HepG2 (cell line): Measurements from ENCODE around the gene NUDT16. TPM values are rescaled to one million over a fixed set of nuclear protein-coding genes. Genes with fewer than 3 reads are reported as not detected.

ENCODE experiments used
- ATAC-seq: fragments of 200-7000 bp; cut with Tn5 transposase; 3 replicates; pipeline ENCODE4 v1.9.1; 2020; ENCODE audit warnings: mild to moderate bottlenecking, moderate library complexity
- BruUV-seq: library from RNA; stranded (reverse); fragments of 400-500 nt; replicated peaks from 2 replicates; lab custom pipeline; 2021; lab: Mats Ljungman, UMichigan
- CTCF ChIA-PET: fragments of 300-600 bp; formaldehyde crosslinking; extraction: SDS; loops from one replicate; lab custom pipeline; 2021; ENCODE audit warnings: low total read pairs, inconsistent platforms, low intra/inter-chr PET ratio; lab: Yijun Ruan, JAX
- POLR2A ChIA-PET: fragments of 350-600 bp; sonication (Branson Sonifier 250); formaldehyde crosslinking; loops from one replicate; lab custom pipeline; 2020; ENCODE audit warnings: antibody characterized with exemption, inconsistent platforms; lab: Yijun Ruan, JAX
- DNase-seq: peaks from one replicate; pipeline ENCODE4 v3.0.0-alpha.2; 2015; ENCODE audit warnings: low spot score
- FAIRE-seq: peaks from 3 replicates; lab custom pipeline; 2011; peaks lifted over from hg19 to GRCh38; lab: Jason Lieb, UNC
- H2AFZ ChIP-seq: one replicate; pipeline ENCODE4 v1.6.1; 2011; ENCODE audit warnings: low read length, inconsistent platforms
- H3K27ac ChIP-seq: fragments of 300-600 bp; 3 replicates; pipeline ENCODE4 v1.8.0; 2011; ENCODE audit warnings: mixed run types, mild to moderate bottlenecking, mixed read lengths, low read length, inconsistent platforms; ENCODE audit not compliant: insufficient read depth; ENCODE audit errors: extremely low read length
- H3K27me3 ChIP-seq, 2 experiments: fragments of 200-600 bp in 1 of 2; 2 replicates in 1 of 2; 3 replicates in 1 of 2; pipeline versions ENCODE4 v1.6.0 to v1.8.0; 2011; ENCODE audit warnings: low read length in 2 of 2, mild to moderate bottlenecking in 2 of 2, moderate library complexity in 2 of 2, inconsistent platforms in 1 of 2; ENCODE audit not compliant: insufficient read depth in 2 of 2, control insufficient read depth in 1 of 2
- H3K36me3 ChIP-seq, 2 experiments: fragments of 200-600 bp in 1 of 2; replicated peaks in 1 of 2; 2 replicates in 1 of 2; 3 replicates in 1 of 2; pipeline versions ENCODE4 v1.5.1 to v1.8.0; 2011; ENCODE audit warnings: low read length in 2 of 2, inconsistent platforms in 1 of 2; ENCODE audit not compliant: insufficient read depth in 2 of 2, control insufficient read depth in 1 of 2
- H3K4me1 ChIP-seq: 2 replicates; pipeline ENCODE4 v1.5.1; 2012; ENCODE audit warnings: low read length, inconsistent platforms; ENCODE audit not compliant: insufficient read depth
- H3K4me2 ChIP-seq: 2 replicates; pipeline ENCODE4 v1.6.0; 2011; ENCODE audit warnings: low read depth, low read length, inconsistent platforms
- H3K4me3 ChIP-seq, 3 experiments: fragments of 200-600 bp in 1 of 3; sonication (generic), shearing (Covaris generic) in 1 of 3; replicated peaks in 1 of 3; 2 replicates each; pipeline ENCODE4 v1.5.1; 2011 to 2016; ENCODE audit warnings: low read length in 3 of 3, inconsistent platforms in 2 of 3, low read depth in 2 of 3, mild to moderate bottlenecking in 2 of 3, control low read depth in 1 of 3, mixed read lengths in 1 of 3; ENCODE audit not compliant: insufficient read depth in 1 of 3
- H3K79me2 ChIP-seq: one replicate; pipeline ENCODE4 v1.6.1; 2011; ENCODE audit warnings: low read length, inconsistent platforms; ENCODE audit not compliant: insufficient read depth
- H3K9ac ChIP-seq: 2 replicates; pipeline ENCODE4 v1.6.0; 2011; ENCODE audit warnings: mild to moderate bottlenecking, low read depth, low read length, inconsistent platforms; ENCODE audit not compliant: insufficient read depth
- H3K9me3 ChIP-seq: 2 replicates; pipeline ENCODE4 v1.5.1; 2012; ENCODE audit warnings: mild to moderate bottlenecking, low read length
- H4K20me1 ChIP-seq: 2 replicates; pipeline ENCODE4 v1.6.0; 2011; ENCODE audit warnings: inconsistent platforms, mild to moderate bottlenecking, low read length, moderate library complexity; ENCODE audit not compliant: insufficient read depth
- BCLAF1 ChIP-seq: fragments of 450-650 bp; IDR thresholded peaks from 2 replicates; pipeline ENCODE4 v1.6.1; 2017; ENCODE audit warnings: mild to moderate bottlenecking
- CEBPB ChIP-seq: IDR thresholded peaks from 2 replicates; pipeline ENCODE4 v1.6.1; 2011; ENCODE audit warnings: low read depth, low read length, improper control_type of control experiment, borderline replicate concordance
- CSRNP1 ChIP-seq: sonication (generic); formaldehyde crosslinking; IDR thresholded peaks from 2 replicates; pipeline ENCODE4 v1.8.1; 2023; ENCODE audit warnings: mild to moderate bottlenecking, missing genetic modification reagents
- KLF12 ChIP-seq: sonication (generic); formaldehyde crosslinking; IDR thresholded peaks from 2 replicates; pipeline ENCODE4 v1.4.0; 2020; ENCODE audit warnings: missing genetic modification reagents, borderline replicate concordance
- KLF9 ChIP-seq: IDR thresholded peaks from 2 replicates; pipeline ENCODE4 v1.6.1; 2016; ENCODE audit warnings: low read depth
- NR2F6 ChIP-seq, 2 experiments: IDR thresholded peaks; 2 replicates each; pipeline ENCODE4 v1.6.1; 2016; ENCODE audit warnings: antibody characterized with exemption in 1 of 2, mild to moderate bottlenecking in 1 of 2
- RORA ChIP-seq: sonication (generic); formaldehyde crosslinking; IDR thresholded peaks from 2 replicates; pipeline ENCODE4 v1.5.0; 2020; ENCODE audit warnings: mild to moderate bottlenecking, missing genetic modification reagents, moderate library complexity
- ZBTB44 ChIP-seq: sonication (generic); formaldehyde crosslinking; IDR thresholded peaks from 2 replicates; pipeline ENCODE4 v1.4.0; 2020; ENCODE audit warnings: missing genetic modification reagents
- ZNF33A ChIP-seq: sonication (generic); formaldehyde crosslinking; IDR thresholded peaks from 2 replicates; pipeline ENCODE4 v1.5.1; 2020; ENCODE audit warnings: missing genetic modification reagents, mild to moderate bottlenecking, moderate library complexity, borderline replicate concordance
- whole genome bisulfite sequencing: methylation state at CpG from one replicate; pipeline ENCODE4 v1.1.6; 2017; ENCODE audit warnings: low lambda C conversion rate; 5-methylcytosine and 5-hydroxymethylcytosine counted together
- in situ Hi-C: cut with HindIII; loops from 2 replicates; pipeline ENCODE4 v1.10.0; 2017; ENCODE audit warnings: low pct_unique_long_range_greater_than_20kb; ENCODE audit not compliant: extremely low pct_ligation_motif_present
- intact Hi-C: fragments of 100-400 bp; cut with micrococcal nuclease; formaldehyde crosslinking; loops from one replicate; pipeline ENCODE4 v1.10.0; 2022; ENCODE audit not compliant: unreplicated experiment
- polyA plus RNA-seq, 8 experiments: library from polyadenylated mRNA; depleted of rRNA in 3 of 8; stranded (reverse) in 7 of 8; unstranded in 1 of 8; fragments of >200 nt; fragmentation: Illumina TruSeq in 4 of 8; extraction: Trizol in 4 of 8; gene quantifications; 2 replicates each; pipeline versions ENCODE4 v1.2.1 to v1.2.3, GENCODE V29; 2011 to 2016; ENCODE audit warnings: low read depth in 4 of 8, missing spikeins in 1 of 8, mixed read lengths in 1 of 8; ENCODE audit not compliant: insufficient read depth in 1 of 8
- total RNA-seq, 5 experiments: library from RNA; depleted of rRNA; stranded (reverse); fragments of >200 nt; fragmentation: Illumina TruSeq; extraction: Trizol; gene quantifications; 2 replicates each; pipeline ENCODE4 v1.2.3, GENCODE V29; 2016; ENCODE audit warnings: low read depth in 1 of 5

The NUDT16 gene
- total and polyA plus RNA-seq, 2 of the 13 experiments (the other 11 are each of a cell fraction or from before 2014, with no cell fraction given): 5.4 to 14.8 TPM

- no TSS peak for BruUV-seq
- ChIA-PET CTCF (no interaction called here), POLR2A (no interaction called here)
- FAIRE-seq (no peak), DNase-seq (no peak), ATAC-seq (no peak)
- Histone ChIP-seq H3K36me3 (peaks cover 0 to 3% of the 10 kb centered on the region in 2 experiments; a peak in 3 of 5 replicates), H3K4me3 (no peak overlapping the region), H3K79me2 (peaks cover 8% of the 10 kb centered on the region), H2AFZ (no peak overlapping the region), H3K9ac (no peak overlapping the region), H4K20me1 (no peaks in the 10 kb centered on the region), H3K4me1 (peaks cover 28% of the 10 kb centered on the region), H3K27ac (no peak overlapping the region), H3K27me3 (no peaks in the 10 kb centered on the region)
- intact Hi-C loops (loop anchor here (10.0 kb wide), 1 partner anchor 352 kb away; no protein-coding TSS in a partner anchor), in situ Hi-C loops (no loop called here)
- WGBS: 90% methylated on average over 6 of the region's 6 CpGs
- TF ChIP-seq ZBTB44 (no peak), NR2F6 (IDR thresholded peaks at IDR 0.05) (0 out of 2 replicates have a peak, but pooled peaks have one; percentile 9), NR2F6 (CRISPR knock-in tag; IDR thresholded peaks at IDR 0.05) (no peak)
- TF ChIP-seq, all 625 proteins: peak for 1
- H3K4me2 ChIP-seq: no peak overlapping the region
- H3K9me3 ChIP-seq: no peaks in the 10 kb centered on the region
Measured at GRCh38 chr3:131386429-131387165, 5.0 kb downstream of the NUDT16 start.

- ChIA-PET CTCF (no interaction called here), POLR2A (no interaction called here)
- in situ Hi-C loops: no loop called here
- no peak for FAIRE-seq
- Histone ChIP-seq H3K4me2 (no peak overlapping the region), H3K4me3 (no peak overlapping the region), H3K27me3 (no peaks in the 10 kb centered on the region; a peak in 1 of 5 replicates), H4K20me1 (no peaks in the 10 kb centered on the region), H2AFZ (no peak overlapping the region), H3K27ac (no peak overlapping the region), H3K9me3 (no peaks in the 10 kb centered on the region), H3K36me3 (peaks cover 0 to 3% of the 10 kb centered on the region in 2 experiments; a peak in 3 of 5 replicates), H3K4me1 (peaks cover 19% of the 10 kb centered on the region), H3K79me2 (peaks cover under 1% of the 10 kb centered on the region), H3K9ac (no peak overlapping the region)
- WGBS: 80% methylated on average over 1 of the region's 1 CpG
- BruUV-seq: no TSS peak
- no peak for DNase-seq
- ATAC-seq: no peak
- intact Hi-C loops: loop anchor here (10.0 kb wide), 1 partner anchor 353 kb away; no protein-coding TSS in a partner anchor
- TF ChIP-seq CEBPB: no peak
- no peak for TF ChIP-seq CSRNP1 (CRISPR knock-in tag)
- no peak for TF ChIP-seq RORA (CRISPR knock-in tag)
- no peak for TF ChIP-seq KLF12 (CRISPR knock-in tag)
- no peak for TF ChIP-seq ZNF33A (CRISPR knock-in tag)
- TF ChIP-seq KLF9 (CRISPR knock-in tag): no peak
- TF ChIP-seq BCLAF1: no peak
Measured at GRCh38 chr3:131387796-131388489, 6.4 kb downstream of the NUDT16 start.
